DMS114 treated with DMSO at 0.1 percent for 48 hours (cell line): ENCODE data around the gene ARL8B.
"Not testable (repeated sequence)": the region's sequence is repeated elsewhere in the genome, so short reads cannot be mapped to it uniquely, and the experiment has no call there.

Source experiments
- DNase-seq: peaks from one replicate; lab custom pipeline; 2025; ENCODE audit not compliant: unreplicated experiment; lab: John Stamatoyannopoulos, UW

Gene ARL8B

GRCh38 chr3:5110337-5110736, 11.8 kb upstream of the ARL8B start:
- DNase-seq = no peak

- DNase-seq = no peak
Observed at GRCh38 chr3:5112043-5112442, 10.0 kb upstream of the ARL8B start.

DNA sequence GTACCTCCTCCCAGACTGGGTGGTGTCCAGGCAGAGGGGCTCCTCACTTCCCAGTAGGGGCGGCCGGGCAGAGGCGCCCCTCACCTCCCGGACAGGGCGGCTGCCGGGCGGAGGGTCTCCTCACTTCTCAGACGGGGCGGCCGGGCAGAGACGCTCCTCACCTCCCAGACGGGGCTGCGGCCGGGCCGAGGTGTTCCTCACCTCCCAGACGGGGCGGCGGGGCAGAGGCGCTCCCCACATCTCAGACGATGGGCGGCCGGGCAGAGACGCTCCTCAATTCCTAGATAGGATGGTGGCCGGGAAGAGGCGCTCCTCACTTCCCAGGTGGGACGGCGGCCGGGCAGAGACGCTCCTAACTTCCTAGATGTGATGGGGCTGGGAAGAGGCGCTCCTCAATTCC, 8.4 kb upstream of the ARL8B start:
- not testable (repeated sequence) for DNase-seq

GRCh38 chr3:5115506-5116162, 6.5 kb upstream of the ARL8B start:
- DNase-seq = no peak

GRCh38 chr3:5116538-5116937, 5.6 kb upstream of the ARL8B start:
- no peak for DNase-seq

DNA sequence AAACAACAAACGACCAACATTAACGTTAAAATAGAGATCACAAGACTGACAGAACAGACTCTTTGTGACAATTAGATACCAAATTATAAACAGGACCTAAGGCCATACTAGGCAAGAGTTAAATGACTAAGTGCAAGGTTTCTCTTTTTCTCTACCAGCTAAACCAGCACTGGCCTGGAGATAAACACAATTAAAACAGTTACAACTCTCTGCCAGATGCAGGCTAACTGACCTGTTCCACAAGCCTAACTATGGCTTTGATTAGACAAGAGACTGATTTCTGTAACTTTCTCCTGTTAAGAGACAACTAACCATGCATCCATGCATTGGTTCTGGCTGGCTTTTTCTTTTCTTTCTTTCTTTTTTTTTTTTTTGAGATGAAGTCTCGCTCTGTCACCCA, 1.6 kb upstream of the ARL8B start:
- DNase-seq = no peak

DNA sequence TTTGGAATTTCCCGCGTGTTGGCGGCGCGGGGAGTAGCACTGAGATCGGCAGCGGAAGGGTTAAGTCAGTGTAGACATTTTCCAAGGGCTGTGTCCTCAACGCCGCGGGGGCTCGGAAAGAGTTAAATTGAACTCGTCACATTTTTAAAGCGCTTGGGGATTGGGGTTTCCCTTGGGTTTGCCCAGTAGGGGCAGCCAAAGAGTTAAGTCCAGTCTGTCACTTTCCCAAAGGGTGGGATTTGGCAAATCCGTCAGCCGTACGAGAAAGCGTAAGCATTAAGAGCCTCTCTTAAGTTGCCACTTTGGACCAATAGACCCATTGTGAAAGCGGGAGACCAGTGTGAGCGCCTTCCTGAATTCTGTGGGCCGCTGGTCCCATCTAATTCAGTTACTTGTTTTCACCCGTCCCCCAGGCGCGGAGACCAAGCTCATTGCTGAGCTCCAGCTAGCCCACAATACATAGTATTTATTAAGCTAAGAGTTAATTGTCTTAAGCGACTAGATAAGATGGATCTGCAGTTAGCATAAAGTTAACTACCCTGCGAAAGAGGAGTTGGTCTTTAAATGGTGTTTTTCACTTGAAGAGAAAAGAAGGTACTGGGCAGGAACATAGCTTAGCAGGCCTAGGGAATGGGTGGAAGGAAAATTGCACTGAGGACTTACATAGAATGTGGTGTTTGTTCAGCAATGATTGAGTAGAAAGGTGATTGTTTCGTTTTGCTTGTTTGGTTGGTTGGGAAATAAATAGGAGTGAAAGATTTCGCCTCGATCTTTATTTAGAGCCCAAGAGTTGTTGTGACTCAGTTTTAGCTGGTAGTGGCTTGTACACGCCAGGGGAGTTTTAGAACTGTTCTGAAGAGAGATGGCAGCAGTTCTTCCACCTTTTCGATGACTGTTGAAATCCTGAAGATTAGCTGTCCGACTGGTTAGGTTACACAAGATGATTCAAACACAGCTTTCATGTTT, 932 bp downstream of the ARL8B start:
- DNase-seq = no peak

GRCh38 chr3:5123937-5124336, 1.8 kb downstream of the ARL8B start:
- DNase-seq = no peak

DNA sequence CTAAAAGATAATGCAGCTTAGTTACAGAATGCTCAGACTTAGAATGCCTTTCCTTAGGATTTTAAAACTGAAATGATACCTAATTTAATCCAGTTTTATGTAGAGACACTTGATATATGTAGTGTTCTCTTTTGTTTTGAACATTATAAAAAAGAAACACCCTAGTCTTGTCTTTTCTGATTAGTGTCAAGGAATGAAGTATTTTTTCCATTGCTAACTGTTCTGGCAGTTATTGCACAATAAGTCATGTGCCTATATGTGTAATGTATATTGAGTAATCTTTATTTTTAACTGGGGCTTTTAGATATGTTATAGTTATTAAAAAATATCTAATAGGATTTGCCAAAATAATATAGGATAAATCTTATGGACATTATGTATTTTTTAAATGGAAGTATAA, 4.5 kb downstream of the ARL8B start:
- no peak for DNase-seq

DNA sequence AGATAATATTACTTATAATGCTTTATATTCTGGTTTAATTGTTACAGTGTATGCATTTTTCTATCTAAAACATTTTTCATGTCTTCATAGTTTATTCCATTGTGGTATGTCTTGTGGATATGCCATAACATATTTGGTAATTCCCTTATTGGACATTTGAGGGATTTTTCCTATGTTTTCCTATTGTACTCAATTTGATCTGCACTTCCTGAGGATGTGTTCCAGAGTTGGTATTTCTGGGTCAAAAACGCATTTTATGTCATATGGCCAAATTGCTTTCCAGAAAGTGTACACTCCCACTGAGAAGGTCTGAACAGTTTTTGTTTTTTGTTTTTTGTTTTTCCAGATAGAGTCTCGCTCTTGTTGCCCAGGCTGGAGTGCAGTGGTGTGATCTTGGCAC, 6.8 kb downstream of the ARL8B start:
- DNase-seq = no peak

- no peak for DNase-seq
Observed at GRCh38 chr3:5133239-5134018, 11.3 kb downstream of the ARL8B start.

- DNase-seq = no peak
Observed at GRCh38 chr3:5134019-5134391, 11.9 kb downstream of the ARL8B start.

DNA sequence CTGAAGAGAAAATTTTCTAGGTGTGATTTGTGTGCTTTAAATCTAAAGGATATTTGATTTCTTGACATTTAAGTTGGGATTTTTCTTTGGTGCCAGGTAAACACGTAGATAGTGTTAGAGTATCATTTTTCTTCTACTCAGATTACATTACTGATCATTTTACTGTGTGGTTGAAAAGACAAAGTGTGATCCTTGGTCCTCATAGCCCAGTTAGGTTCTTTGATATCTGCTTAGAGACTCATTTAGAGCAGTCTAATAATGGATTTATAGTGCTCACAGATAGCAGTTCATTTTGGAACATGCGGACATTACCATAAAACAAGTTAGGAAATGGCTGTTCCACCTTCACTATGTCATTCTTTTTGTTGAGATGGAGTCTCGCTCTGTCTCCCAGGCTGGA, 12.4 kb downstream of the ARL8B start:
- no peak for DNase-seq

- peak; percentile 13 for DNase-seq
Observed at GRCh38 chr3:5136211-5136918, 14.3 kb downstream of the ARL8B start.

DNA sequence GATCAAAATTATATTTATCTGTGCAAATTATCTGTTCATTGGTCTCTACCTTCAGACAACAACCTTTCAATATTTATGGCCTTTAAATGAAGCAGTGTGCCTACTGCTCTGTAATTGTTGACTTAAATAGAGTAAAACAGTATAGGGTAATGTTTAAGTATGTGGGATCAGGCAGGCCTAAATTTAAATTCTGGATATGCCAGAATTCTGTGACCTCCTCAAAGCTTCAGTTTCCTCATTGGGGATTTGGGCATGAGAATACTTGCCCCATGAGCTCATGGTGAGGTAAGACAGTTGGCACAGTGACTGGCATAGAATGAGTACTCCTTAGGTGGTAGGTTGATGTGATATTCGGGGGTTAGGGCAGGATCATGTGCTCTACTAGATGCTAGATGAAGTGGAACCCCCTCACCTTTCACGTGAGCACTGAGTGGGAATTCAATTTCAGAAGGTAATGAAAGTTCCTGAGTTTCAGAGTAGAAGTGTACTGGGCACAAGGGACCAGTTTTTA, 14.9 kb downstream of the ARL8B start:
- DNase-seq = no peak

GRCh38 chr3:5138214-5138981, 16.3 kb downstream of the ARL8B start:
- DNase-seq = no peak

DNA sequence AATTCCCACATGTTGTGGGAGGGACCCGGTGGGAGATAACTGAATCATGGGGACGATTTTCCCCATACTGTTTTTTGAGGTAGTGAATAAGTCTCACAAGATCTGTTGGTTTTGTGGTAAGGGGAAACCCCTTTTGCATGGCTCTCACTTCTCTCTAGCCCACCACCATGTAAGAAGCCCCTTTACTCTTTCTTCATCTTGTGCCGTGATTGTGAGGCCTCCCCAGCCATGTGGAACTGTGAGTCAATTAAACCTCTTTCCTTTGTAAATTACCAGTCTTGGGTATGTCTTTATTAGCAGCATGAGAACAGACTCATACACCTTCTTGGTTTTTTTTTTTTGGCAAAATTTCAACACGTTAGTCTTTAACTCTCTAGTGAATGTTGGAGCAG, 18.1 kb downstream of the ARL8B start:
- DNase-seq = no peak

DNA sequence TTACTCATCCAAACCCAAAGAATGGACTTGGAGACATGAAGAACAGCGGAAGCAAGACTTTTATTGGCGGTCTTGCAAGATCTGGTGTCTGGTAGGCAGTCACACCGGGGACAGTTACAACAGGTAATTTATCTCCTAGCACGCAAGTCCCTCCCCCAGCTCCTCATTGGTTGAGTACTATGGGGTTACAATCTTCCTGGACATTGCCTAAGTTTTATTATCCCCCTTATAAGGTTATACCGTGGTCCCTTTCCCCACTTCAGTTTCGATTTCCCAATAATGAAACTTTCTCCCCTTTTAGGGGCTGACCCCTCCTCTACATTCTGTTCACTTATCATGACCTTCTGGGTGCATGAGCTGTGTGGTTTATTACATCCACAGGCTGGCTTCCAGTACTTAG, 18.7 kb downstream of the ARL8B start:
- no peak for DNase-seq

- no peak for DNase-seq
Observed at GRCh38 chr3:5141760-5142159, 19.7 kb downstream of the ARL8B start.

GRCh38 chr3:5143464-5143863, 21.4 kb downstream of the ARL8B start:
- no peak for DNase-seq
